ENCODE results near the gene SMO. TPM values are rescaled to one million over a fixed set of nuclear protein-coding genes. Genes with fewer than 3 reads are reported as not detected.

Gene SMO
- total RNA-seq (2022) = not detected in 2 replicates
- Bru-seq, nascent RNA = percentile 5 among the genes with signal in this experiment
- BruChase-seq, experiment 1, labeled RNA remaining after a 6-hour chase = percentile 4 among the genes with signal in this experiment
- percentile 4 among the genes with signal in this experiment for BruChase-seq, experiment 2, labeled RNA remaining after a 2-hour chase
- long read RNA-seq = 0 reads

- Mint-ChIP-seq H3K27me3 (ENCODE audit: insufficient read depth, unreplicated experiment) (peaks cover 52% of the 10 kb centered on the region), H3K36me3 (ENCODE audit: insufficient read depth, unreplicated experiment) (no peaks in the 10 kb centered on the region), H3K4me1 (ENCODE audit: insufficient read depth, unreplicated experiment) (no peaks in the 10 kb centered on the region), H3K27ac (ENCODE audit: low read depth, unreplicated experiment) (no peak within 1 kb of the TSS), H3K4me3 (ENCODE audit: unreplicated experiment) (no peak within 1 kb of the TSS), H3K9me3 (ENCODE audit: unreplicated experiment) (no peaks in the 10 kb centered on the region)
- ChIA-PET CTCF (interaction anchor here (0.7 kb wide), 1 partner anchor 25 kb away, joined by 3 read pairs; no protein-coding TSS in a partner anchor), POLR2A (no interaction called here)
- no peak for DNase-seq (ENCODE audit: unreplicated experiment)
- no TSS peak for BruUV-seq (replicated peaks)
- intact Hi-C loops (cut with micrococcal nuclease) = no loop called here
- TF ChIP-seq CTCF (IDR thresholded peaks at IDR 0.05; ENCODE audit: unreplicated experiment) = no peak
These were observed at the start of gene SMO for GRCh38 chr7:129188372-129188891. Gene SMO (plus strand): TSS chr7:129188633. CDS start chr7:129189152, 519 bp downstream.

GRCh38 chr7:129143724-129144094 lies 44.7 kb upstream of the SMO start:
- peak overlapping the region; percentile 68 for H3K4me3 Mint-ChIP-seq (ENCODE audit: unreplicated experiment)
- H3K27ac Mint-ChIP-seq (ENCODE audit: low read depth, unreplicated experiment) = no peak overlapping the region
- no peak for TF ChIP-seq CTCF (IDR thresholded peaks at IDR 0.05; ENCODE audit: unreplicated experiment)
- H3K36me3 Mint-ChIP-seq (ENCODE audit: insufficient read depth, unreplicated experiment) = no peaks in the 10 kb centered on the region
- POLR2A ChIA-PET = no interaction called here
- DNase-seq (ENCODE audit: unreplicated experiment) = no peak
- peaks cover 67% of the 10 kb centered on the region for H3K27me3 Mint-ChIP-seq (ENCODE audit: insufficient read depth, unreplicated experiment)
- CTCF ChIA-PET = interaction anchor here (0.6 to 1.9 kb wide), 4 partner anchors 19 to 634 kb away, joined by 3 to 10 read pairs (median 4); no protein-coding TSS in a partner anchor
- intact Hi-C loops (cut with micrococcal nuclease) = no loop called here
- no TSS peak for BruUV-seq (replicated peaks)
- no peaks in the 10 kb centered on the region for H3K9me3 Mint-ChIP-seq (ENCODE audit: unreplicated experiment)
- peaks cover 7% of the 10 kb centered on the region for H3K4me1 Mint-ChIP-seq (ENCODE audit: insufficient read depth, unreplicated experiment)

GRCh38 chr7:129144095-129144833 lies 44.2 kb upstream of the SMO start, which contains the start of gene TSPAN33:
Gene TSPAN33 (plus strand): TSS chr7:129144707. CDS start chr7:129144981, 274 bp downstream.
- BruUV-seq (replicated peaks) = no TSS peak
- Mint-ChIP-seq H3K27me3 (ENCODE audit: insufficient read depth, unreplicated experiment) (peaks cover 69% of the 10 kb centered on the region), H3K4me1 (ENCODE audit: insufficient read depth, unreplicated experiment) (peaks cover 7% of the 10 kb centered on the region), H3K9me3 (ENCODE audit: unreplicated experiment) (no peaks in the 10 kb centered on the region), H3K36me3 (ENCODE audit: insufficient read depth, unreplicated experiment) (no peaks in the 10 kb centered on the region), H3K4me3 (ENCODE audit: unreplicated experiment) (peak within 1 kb of the TSS; percentile 68), H3K27ac (ENCODE audit: low read depth, unreplicated experiment) (no peak within 1 kb of the TSS)
- ChIA-PET CTCF (interaction anchor here (0.6 to 1.9 kb wide), 5 partner anchors 18 to 635 kb away, joined by 3 to 10 read pairs (median 3); no protein-coding TSS in a partner anchor), POLR2A (no interaction called here)
- DNase-seq (ENCODE audit: unreplicated experiment) = peak; percentile 75
- intact Hi-C loops (cut with micrococcal nuclease) = no loop called here
- no peak for TF ChIP-seq CTCF (IDR thresholded peaks at IDR 0.05; ENCODE audit: unreplicated experiment)
